Activated naive CD8-positive, alpha-beta T cell treated with anti-CD3 and anti-CD28 coated beads, Interleukin-2, amount 10 ng/mL, durations not matched to agents 7 days and 5 days (primary cell): ENCODE data around the gene SP100. TPM values are rescaled to one million over a fixed set of nuclear protein-coding genes. Genes with fewer than 3 reads are reported as not detected.
"Not testable (repeated sequence)": the region's sequence is repeated elsewhere in the genome, so short reads cannot be mapped to it uniquely, and the experiment has no call there.

Experiments
- ATAC-seq: fragments of 150-1000 bp; cut with Tn5 transposase; one replicate; pipeline ENCODE4 v1.10.0; 2021; ENCODE audit warnings: low read depth, moderate library complexity
- POLR2A ChIA-PET: fragments of 350-600 bp; sonication (Branson Sonifier 250); formaldehyde crosslinking; loops from one replicate; lab custom pipeline; 2021; ENCODE audit warnings: antibody characterized with exemption; lab: Charles Lee
- DNase-seq: peaks from one replicate; pipeline ENCODE4 v3.0.0; 2021
- H3K27ac Mint-ChIP-seq: one replicate; pipeline ENCODE4 v1.8.0; 2022; ENCODE audit warnings: mild to moderate bottlenecking, mixed read lengths
- H3K27me3 Mint-ChIP-seq: one replicate; pipeline ENCODE4 v1.8.0; 2022; ENCODE audit warnings: mild to moderate bottlenecking, moderate library complexity, mixed read lengths
- H3K36me3 Mint-ChIP-seq: one replicate; pipeline ENCODE4 v1.8.0; 2021; ENCODE audit warnings: mild to moderate bottlenecking, mixed read lengths
- H3K4me1 Mint-ChIP-seq: one replicate; pipeline ENCODE4 v1.8.0; 2021; ENCODE audit warnings: mixed read lengths
- H3K4me3 Mint-ChIP-seq: one replicate; pipeline ENCODE4 v1.8.0; 2022; ENCODE audit warnings: mild to moderate bottlenecking, moderate library complexity, mixed read lengths
- H3K9me3 Mint-ChIP-seq: one replicate; pipeline ENCODE4 v1.8.0; 2021; ENCODE audit warnings: mixed read lengths
- total RNA-seq, 2 experiments: library from RNA; stranded (reverse); gene quantifications; one replicate each; pipeline ENCODE4 v1.2.3, GENCODE V29; 2021

The SP100 gene
- total RNA-seq, 2 experiments from 2014 or later, result 301 to 314 TPM

DNA sequence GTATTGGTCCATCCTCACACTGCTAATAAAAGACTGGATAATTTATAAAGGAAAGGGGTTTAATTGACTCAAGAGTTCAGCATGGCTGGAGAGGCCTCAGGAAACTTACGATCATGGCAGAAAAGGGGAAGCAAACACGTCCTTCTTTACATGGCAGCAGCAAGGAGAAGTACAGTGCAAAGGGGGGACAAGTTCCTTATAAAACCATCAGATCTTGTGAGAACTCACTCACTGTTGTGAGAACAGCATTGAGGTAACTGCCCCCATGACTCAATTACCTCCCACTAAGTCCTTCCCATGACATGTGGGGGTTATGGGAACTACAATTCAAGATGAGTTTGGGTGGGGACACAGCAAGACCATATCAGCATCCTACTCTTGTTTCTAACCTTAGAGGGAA is 37.0 kb downstream of the SP100 start:
- ATAC-seq (no peak), DNase-seq (no peak)
- Mint-ChIP-seq H3K9me3 (peaks cover 6% of the 10 kb centered on the region), H3K27me3 (no peaks in the 10 kb centered on the region), H3K4me3 (no peak overlapping the region), H3K36me3 (peaks cover 89% of the 10 kb centered on the region), H3K27ac (no peak overlapping the region), H3K4me1 (peaks cover 48% of the 10 kb centered on the region)
- POLR2A ChIA-PET, result no interaction called here

DNA sequence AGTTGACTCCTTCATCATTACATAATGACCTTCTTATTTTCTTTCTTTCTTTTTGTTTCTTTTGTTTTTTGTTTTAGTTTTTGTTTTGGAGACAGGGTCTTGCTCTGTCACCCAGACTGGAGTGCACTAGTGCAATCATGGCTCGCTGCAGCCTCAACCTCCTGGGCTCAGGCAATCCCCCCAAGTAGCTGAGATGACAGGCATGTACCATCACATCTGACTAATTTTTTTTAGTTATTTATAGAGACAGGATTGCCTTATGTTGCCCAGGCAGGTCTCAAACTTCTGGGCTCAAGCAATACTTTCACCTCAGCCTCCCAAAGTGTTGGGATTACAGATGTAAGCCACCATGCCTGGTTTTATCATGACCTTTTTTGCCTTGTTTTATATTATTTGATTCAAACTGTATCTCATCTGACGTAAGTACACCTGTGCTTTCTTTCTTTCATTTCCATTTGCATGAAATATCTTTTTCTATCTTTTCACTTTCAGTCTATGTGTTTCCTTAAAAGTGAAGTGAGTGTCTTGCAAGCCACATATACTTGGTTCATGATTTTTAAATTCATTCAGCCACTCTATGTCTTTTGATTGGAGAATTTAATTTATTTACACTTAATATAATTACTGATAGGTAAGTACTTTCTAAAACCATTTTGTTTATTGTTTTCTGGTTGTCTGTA is 39.1 kb downstream of the SP100 start:
- Mint-ChIP-seq H3K9me3 (peaks cover 6% of the 10 kb centered on the region), H3K4me1 (peaks cover 49% of the 10 kb centered on the region), H3K27ac (no peak overlapping the region), H3K36me3 (peaks cover 91% of the 10 kb centered on the region), H3K4me3 (no peak overlapping the region), H3K27me3 (no peaks in the 10 kb centered on the region)
- ATAC-seq, result no peak
- no peak for DNase-seq
- POLR2A ChIA-PET, result no interaction called here

DNA sequence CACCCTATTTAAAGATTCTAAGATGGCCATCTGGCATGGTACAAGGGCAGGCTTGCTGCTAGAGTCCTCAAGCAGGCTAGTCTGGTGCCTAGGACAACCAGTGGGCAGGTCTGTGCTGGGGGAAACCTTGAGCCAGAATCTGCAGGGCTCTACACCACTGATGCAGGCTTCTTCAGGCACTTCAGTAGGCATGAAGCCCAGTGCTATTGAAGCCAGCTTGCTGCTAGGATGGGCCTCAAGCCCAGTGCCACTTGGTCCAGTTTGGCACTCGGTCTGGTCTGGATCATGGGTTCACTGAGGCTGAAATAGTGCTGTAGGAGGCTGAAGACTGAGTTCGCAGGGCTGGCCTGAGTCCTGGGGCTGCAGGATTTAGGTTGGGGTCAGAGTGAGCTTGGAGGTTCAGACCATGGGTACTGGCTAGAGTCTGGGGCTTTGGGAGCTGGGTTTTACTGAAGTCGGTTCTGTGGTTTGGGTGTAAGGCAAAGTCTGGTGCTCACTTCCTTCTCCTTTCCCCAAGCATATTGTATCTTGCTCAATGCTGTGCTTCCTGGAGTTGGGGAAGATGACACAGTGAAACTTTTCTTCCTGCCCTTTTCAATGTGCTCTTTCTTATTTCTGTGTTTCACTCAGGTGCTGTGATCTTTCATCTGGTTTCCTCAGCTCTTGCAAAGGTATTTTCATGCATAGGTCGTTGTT is 41.2 kb downstream of the SP100 start:
- DNase-seq, result no peak
- POLR2A ChIA-PET, result no interaction called here
- peak overlapping the region; percentile 32 for H3K4me3 Mint-ChIP-seq

DNA sequence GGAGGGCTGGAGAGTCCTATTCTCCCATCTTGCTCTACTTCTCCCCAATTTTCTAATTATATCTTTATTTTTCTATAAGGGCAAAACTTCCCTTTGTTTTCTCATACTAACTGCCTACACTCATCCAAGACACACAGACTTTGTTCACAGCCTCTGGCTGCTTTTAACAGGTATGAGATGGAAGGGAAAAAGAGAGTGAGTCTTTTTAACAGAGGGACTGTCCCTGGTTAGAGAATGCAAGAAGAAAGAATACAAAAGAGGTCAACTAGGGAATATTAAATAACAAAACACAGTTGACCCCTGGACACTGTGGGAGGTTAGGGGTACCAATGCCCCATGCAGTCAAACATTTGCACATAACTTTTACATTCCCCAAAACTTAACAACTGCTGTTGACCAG is 41.8 kb downstream of the SP100 start:
- H3K9me3 Mint-ChIP-seq, result peaks cover 6% of the 10 kb centered on the region
- H3K36me3 Mint-ChIP-seq, result peaks cover 85% of the 10 kb centered on the region
- no peak overlapping the region for H3K4me3 Mint-ChIP-seq
- no peak for DNase-seq
- H3K27me3 Mint-ChIP-seq, result no peaks in the 10 kb centered on the region
- no peak for ATAC-seq
- H3K4me1 Mint-ChIP-seq, result peaks cover 44% of the 10 kb centered on the region
- POLR2A ChIA-PET, result no interaction called here
- H3K27ac Mint-ChIP-seq, result peak overlapping the region; percentile 44

More for the DNA sequence above, 41.2 kb downstream of the SP100 start:
- Mint-ChIP-seq H3K36me3 (peaks cover 88% of the 10 kb centered on the region), H3K27me3 (no peaks in the 10 kb centered on the region), H3K27ac (peak overlapping the region; percentile 44), H3K4me1 (peaks cover 44% of the 10 kb centered on the region), H3K9me3 (peaks cover 6% of the 10 kb centered on the region)
- ATAC-seq, result peak; percentile 55

DNA sequence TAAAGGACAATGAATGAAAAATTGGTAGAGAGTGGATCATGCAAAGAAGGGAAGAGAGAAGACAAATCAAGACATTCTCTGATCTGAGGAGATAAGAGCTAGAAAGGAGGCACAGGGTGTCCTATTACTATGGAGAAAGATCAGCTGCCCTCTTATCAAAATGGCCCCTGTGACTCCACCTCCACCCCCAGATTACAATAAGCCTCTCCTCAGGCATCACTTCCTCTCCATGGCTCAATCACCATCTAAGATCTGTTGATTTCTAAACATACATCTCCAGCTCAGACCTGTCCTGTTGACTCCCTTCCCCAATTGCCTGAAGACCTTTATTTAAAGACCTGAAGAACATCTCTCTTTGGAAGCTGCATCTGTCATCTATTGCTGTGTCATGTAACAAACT is 43.2 kb downstream of the SP100 start:
- POLR2A ChIA-PET, result no interaction called here
- Mint-ChIP-seq H3K4me3 (no peak overlapping the region), H3K4me1 (peaks cover 39% of the 10 kb centered on the region), H3K27ac (peak overlapping the region; percentile 60), H3K36me3 (peaks cover 86% of the 10 kb centered on the region), H3K9me3 (peaks cover 4% of the 10 kb centered on the region), H3K27me3 (no peaks in the 10 kb centered on the region)
- ATAC-seq, result no peak
- DNase-seq, result no peak

DNA sequence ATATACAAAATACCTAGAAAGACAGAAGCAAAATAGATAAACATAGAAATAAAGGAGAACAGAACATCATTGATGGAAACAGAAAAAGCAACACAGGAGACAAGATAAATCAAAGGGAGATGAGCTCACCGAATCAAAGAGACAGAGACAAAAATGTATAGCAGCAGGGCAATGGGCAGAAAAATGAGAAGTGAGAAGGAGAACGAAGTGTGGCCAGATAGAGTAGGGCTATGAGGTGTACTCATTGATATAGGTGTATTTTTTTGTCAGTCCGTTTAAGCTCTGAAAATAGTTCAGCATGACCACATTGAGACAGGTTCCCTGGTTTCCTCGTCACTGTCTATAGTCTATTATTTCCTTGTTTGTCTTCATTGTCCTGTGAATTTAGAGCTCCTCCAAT is 55.1 kb downstream of the SP100 start:
- ATAC-seq, result no peak

DNA sequence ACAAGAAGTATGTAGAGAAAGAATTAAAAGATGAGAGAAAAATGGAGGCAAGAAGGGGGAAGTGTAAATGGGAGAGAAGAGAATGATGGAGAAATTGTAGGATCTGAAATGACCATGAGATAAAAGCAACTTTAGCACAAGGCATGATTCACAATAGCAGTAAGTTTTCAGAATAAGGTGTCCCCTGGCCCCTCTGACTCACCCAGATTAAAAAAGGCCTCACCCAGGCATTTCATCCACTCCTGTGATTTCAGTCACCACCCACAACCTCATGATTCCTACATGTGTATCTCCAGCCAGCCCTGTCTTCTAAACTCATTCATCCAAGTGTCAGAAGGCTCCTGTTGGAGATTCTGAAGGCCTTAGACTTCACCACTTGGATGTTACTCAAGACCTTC is 56.6 kb downstream of the SP100 start:
- POLR2A ChIA-PET, result interaction anchor here (0.8 to 1.3 kb wide), 2 partner anchors 21 to 130 kb away, joined by 3 to 4 read pairs; no protein-coding TSS in a partner anchor

More for the DNA sequence above, 55.1 kb downstream of the SP100 start:
- H3K4me1 Mint-ChIP-seq, result peaks cover 36% of the 10 kb centered on the region
- H3K27ac Mint-ChIP-seq, result peak overlapping the region; percentile 70
- POLR2A ChIA-PET, result no interaction called here
- H3K27me3 Mint-ChIP-seq, result no peaks in the 10 kb centered on the region
- H3K4me3 Mint-ChIP-seq, result no peak overlapping the region
- H3K9me3 Mint-ChIP-seq, result peaks cover 5% of the 10 kb centered on the region
- peaks cover 68% of the 10 kb centered on the region for H3K36me3 Mint-ChIP-seq
- DNase-seq, result no peak

DNA sequence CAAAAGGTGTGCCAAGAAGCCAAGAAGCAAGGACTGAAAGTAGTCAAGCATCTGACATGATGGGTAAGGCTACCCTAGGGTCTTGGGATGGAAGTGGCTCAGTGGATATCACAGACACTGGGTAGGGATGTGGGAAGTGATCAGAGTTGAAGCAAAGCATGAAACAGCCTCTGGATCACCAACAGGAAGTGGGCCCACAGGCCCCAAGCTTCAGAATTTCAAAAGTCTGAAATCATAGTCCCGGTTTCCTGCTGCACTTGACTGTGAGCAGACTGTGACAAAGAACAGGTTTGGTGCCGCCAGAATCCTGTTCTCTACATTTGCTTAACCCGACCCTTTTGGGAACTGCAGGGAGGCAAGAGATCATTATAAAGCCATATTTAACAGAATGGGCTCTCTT is 57.4 kb downstream of the SP100 start:
- H3K36me3 Mint-ChIP-seq, result peaks cover 65% of the 10 kb centered on the region
- ATAC-seq, result peak; percentile 85
- POLR2A ChIA-PET, result interaction anchor here (1.3 kb wide), 1 partner anchor 129 kb away, joined by 3 read pairs; no protein-coding TSS in a partner anchor
- peak; percentile 38 for DNase-seq
- no peaks in the 10 kb centered on the region for H3K27me3 Mint-ChIP-seq
- H3K27ac Mint-ChIP-seq, result peak overlapping the region; percentile 65
- H3K4me3 Mint-ChIP-seq, result peak overlapping the region; percentile 26
- H3K4me1 Mint-ChIP-seq, result peaks cover 36% of the 10 kb centered on the region
- peaks cover 5% of the 10 kb centered on the region for H3K9me3 Mint-ChIP-seq

More for the DNA sequence above, 56.6 kb downstream of the SP100 start:
- Mint-ChIP-seq H3K4me1 (peaks cover 36% of the 10 kb centered on the region), H3K36me3 (peaks cover 67% of the 10 kb centered on the region), H3K27me3 (no peaks in the 10 kb centered on the region), H3K9me3 (peaks cover 5% of the 10 kb centered on the region), H3K4me3 (peak overlapping the region; percentile 26), H3K27ac (peak overlapping the region; percentile 65)
- peak; percentile 45 for ATAC-seq
- DNase-seq, result no peak

DNA sequence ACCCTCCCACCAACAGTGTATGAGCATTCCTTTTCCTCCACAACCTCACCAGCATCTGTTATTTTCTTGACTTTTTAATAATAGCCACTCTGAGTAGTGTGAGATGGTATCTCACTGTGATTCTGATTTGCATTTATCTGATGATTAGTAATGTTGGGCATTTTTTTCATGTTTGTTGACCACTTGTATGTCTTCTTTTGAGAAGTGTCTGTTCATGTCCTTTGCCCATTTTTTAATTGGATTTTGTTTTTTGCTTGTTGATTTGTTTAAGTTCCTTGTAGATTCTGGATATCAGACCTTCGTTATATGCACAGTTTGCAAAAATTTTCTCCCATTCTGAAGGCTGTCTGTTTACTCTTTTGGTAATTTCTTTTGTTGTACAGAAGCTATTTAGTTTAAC is 59.1 kb downstream of the SP100 start:
- Mint-ChIP-seq H3K4me1 (peaks cover 36% of the 10 kb centered on the region), H3K36me3 (peaks cover 75% of the 10 kb centered on the region), H3K27me3 (no peaks in the 10 kb centered on the region), H3K27ac (peak overlapping the region; percentile 42), H3K9me3 (peaks cover 5% of the 10 kb centered on the region), H3K4me3 (no peak overlapping the region)
- POLR2A ChIA-PET, result no interaction called here
- DNase-seq (no peak), ATAC-seq (no peak)

DNA sequence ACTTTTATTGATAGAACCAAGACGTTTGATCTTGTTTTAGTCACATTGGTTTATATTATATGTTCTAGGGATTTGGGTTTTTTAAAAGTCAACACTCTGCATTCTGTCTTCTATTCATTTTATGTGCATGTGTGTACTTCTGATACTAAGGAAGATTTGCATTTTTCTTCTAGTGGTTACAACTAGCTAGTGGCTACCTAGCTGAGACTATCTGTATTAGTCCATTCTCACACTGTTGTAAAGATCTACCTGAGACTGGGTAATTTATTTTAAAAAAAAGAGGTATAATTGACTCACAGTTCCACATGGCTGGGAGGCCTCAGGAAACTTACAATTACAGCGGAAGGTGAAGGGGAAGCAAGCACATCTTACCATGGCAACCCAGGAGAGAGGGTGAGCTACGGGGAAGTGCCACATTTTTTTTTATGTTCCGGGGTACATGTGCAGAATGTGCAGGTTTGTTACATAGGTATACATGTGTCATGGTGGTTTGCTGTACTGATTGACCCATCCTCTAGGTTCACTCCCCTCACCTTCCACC is 69.9 kb downstream of the SP100 start:
- H3K36me3 Mint-ChIP-seq, result peaks cover 82% of the 10 kb centered on the region
- POLR2A ChIA-PET, result no interaction called here
- no peak for ATAC-seq
- H3K27me3 Mint-ChIP-seq, result no peaks in the 10 kb centered on the region
- H3K4me1 Mint-ChIP-seq, result peaks cover 13% of the 10 kb centered on the region
- peaks cover 13% of the 10 kb centered on the region for H3K9me3 Mint-ChIP-seq
- no peak for DNase-seq
- no peak overlapping the region for H3K27ac Mint-ChIP-seq
- H3K4me3 Mint-ChIP-seq, result no peak overlapping the region

DNA sequence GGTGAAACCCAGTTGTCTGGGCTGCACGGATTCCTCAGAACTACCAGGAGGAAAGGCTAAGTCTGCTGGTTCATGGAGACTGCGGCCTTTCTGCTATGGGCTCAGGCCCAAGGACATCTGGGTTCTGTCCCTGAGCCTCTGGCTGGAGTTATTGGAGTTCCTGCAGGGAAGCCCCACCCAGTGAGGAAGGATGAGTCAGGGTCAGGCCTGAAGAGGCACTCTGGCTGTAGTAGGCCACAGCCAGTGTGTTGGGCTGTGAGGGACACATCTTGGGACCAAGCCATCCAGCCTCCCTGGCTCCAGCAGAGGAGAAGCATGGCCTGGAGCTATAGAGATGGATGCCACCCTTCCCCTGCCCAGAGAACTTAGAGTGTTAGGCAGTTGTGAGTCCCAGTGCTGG is 75.2 kb downstream of the SP100 start:
- H3K4me1 Mint-ChIP-seq, result peaks cover 23% of the 10 kb centered on the region
- H3K27me3 Mint-ChIP-seq, POLR2A ChIA-PET, ATAC-seq, H3K4me3 Mint-ChIP-seq, DNase-seq: not testable (repeated sequence)
- H3K9me3 Mint-ChIP-seq, result peaks cover 13% of the 10 kb centered on the region
- H3K36me3 Mint-ChIP-seq, result peaks cover 88% of the 10 kb centered on the region
- peak overlapping the region; percentile 7 for H3K27ac Mint-ChIP-seq

DNA sequence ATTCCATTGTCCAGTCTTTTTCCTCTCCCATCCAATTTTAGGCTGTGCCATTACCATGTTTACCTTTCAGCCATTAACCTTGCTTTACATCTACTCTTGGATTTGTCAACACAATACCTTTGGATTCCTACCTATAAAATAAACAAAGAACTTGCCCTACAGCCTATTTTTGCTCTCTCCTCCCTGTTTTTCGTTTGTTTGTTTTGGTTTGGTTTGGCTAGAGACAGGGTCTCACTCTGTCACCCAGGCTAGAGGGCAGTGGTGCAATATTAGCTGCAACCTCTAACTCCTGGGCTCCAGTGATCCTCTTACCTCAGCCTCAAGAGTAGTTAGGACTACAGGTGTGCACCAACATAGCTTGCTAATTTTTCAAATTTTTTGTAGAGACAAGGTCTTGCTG is 76.1 kb downstream of the SP100 start:
- DNase-seq, result no peak
- peaks cover 8% of the 10 kb centered on the region for H3K9me3 Mint-ChIP-seq
- no peak overlapping the region for H3K27ac Mint-ChIP-seq
- POLR2A ChIA-PET, result no interaction called here
- no peaks in the 10 kb centered on the region for H3K27me3 Mint-ChIP-seq
- no peak overlapping the region for H3K4me3 Mint-ChIP-seq
- H3K36me3 Mint-ChIP-seq, result peaks cover 85% of the 10 kb centered on the region
- no peak for ATAC-seq
- peaks cover 27% of the 10 kb centered on the region for H3K4me1 Mint-ChIP-seq

DNA sequence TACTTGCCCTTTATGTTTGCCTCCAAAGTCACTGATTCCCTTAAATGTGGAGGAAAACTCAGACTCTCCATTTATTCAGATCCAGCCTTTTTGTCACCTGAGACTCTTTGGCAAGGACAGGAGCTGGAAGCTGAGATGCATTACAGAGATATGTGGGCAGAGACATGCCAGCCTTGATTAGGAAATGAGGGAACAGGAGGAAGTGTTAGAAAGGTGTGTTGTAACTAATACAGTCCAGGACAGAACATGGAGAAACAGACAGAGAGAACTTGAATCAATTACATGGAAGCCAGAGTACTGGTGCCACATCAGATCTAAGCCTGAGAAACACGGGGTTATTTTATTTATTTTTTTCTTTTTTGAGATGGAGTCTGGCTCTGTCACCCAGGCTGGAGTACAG is 79.0 kb downstream of the SP100 start:
- no peak for DNase-seq
- Mint-ChIP-seq H3K4me3 (no peak overlapping the region), H3K27me3 (no peaks in the 10 kb centered on the region), H3K36me3 (peaks cover 83% of the 10 kb centered on the region), H3K27ac (no peak overlapping the region), H3K4me1 (peaks cover 34% of the 10 kb centered on the region), H3K9me3 (peaks cover 7% of the 10 kb centered on the region)
- no peak for ATAC-seq
- POLR2A ChIA-PET, result interaction anchor here (1.8 kb wide), 1 partner anchor 108 kb away, joined by 6 read pairs; no protein-coding TSS in a partner anchor
